CD1c-positive myeloid dendritic cell (primary cell): ENCODE results near the gene MPHOSPH9.
A peak's percentile ranks its signal among the peaks of the same experiment; 100 is the strongest.

Source experiments
- DNase-seq: peaks from one replicate; pipeline ENCODE4 v3.0.0-alpha.2; 2016; ENCODE audit errors: extremely low spot score

The MPHOSPH9 gene

GRCh38 chr12:123232807-123233504 is at the start of gene MPHOSPH9, which contains the start of gene MTRFR:
TSS of gene MPHOSPH9 (minus strand) at chr12:123233141. CDS start at chr12:123230364, 2,777 bp downstream.
TSS of gene MTRFR (plus strand) at chr12:123233436. CDS start at chr12:123253675, 20,239 bp downstream.
- peak; percentile 100 for DNase-seq

GRCh38 chr12:123282111-123282510 is 49.2 kb upstream of the MPHOSPH9 start:
- DNase-seq = no peak

GRCh38 chr12:123280971-123281370 is 48.0 kb upstream of the MPHOSPH9 start:
- DNase-seq = peak; percentile 50

- peak; percentile 93 for DNase-seq
These were observed 45.2 kb upstream of the MPHOSPH9 start for GRCh38 chr12:123278101-123278627.

- DNase-seq = no peak
These were observed 40.2 kb upstream of the MPHOSPH9 start for GRCh38 chr12:123273166-123273565.

GRCh38 chr12:123271001-123271668 is 38.2 kb upstream of the MPHOSPH9 start:
- DNase-seq = peak; percentile 85

- peak; percentile 54 for DNase-seq
These were observed 37.5 kb upstream of the MPHOSPH9 start for GRCh38 chr12:123270214-123271000.

GRCh38 chr12:123269896-123270213 is 36.9 kb upstream of the MPHOSPH9 start:
- DNase-seq = no peak

- peak; percentile 37 for DNase-seq
These were observed 36.5 kb upstream of the MPHOSPH9 start for GRCh38 chr12:123269395-123269892.

- no peak for DNase-seq
These were observed 35.9 kb upstream of the MPHOSPH9 start for GRCh38 chr12:123268850-123269249.

- peak; percentile 55 for DNase-seq
These were observed 35.3 kb upstream of the MPHOSPH9 start for GRCh38 chr12:123267991-123268843.

- no peak for DNase-seq
These were observed 34.5 kb upstream of the MPHOSPH9 start for GRCh38 chr12:123267335-123267920.

- DNase-seq = no peak
These were observed 33.8 kb upstream of the MPHOSPH9 start for GRCh38 chr12:123266679-123267277.

- DNase-seq = no peak
These were observed 33.1 kb upstream of the MPHOSPH9 start for GRCh38 chr12:123265851-123266678.

GRCh38 chr12:123264642-123265041 is 31.7 kb upstream of the MPHOSPH9 start:
- DNase-seq = peak; percentile 24

GRCh38 chr12:123263196-123263817 is 30.4 kb upstream of the MPHOSPH9 start:
- no peak for DNase-seq

GRCh38 chr12:123261196-123261595 is 28.3 kb upstream of the MPHOSPH9 start:
- DNase-seq = no peak

- no peak for DNase-seq
These were observed 27.1 kb upstream of the MPHOSPH9 start for GRCh38 chr12:123260081-123260480.

GRCh38 chr12:123258593-123258992 is 25.7 kb upstream of the MPHOSPH9 start:
- DNase-seq = no peak
